GM21360 (cell line): ENCODE data around the gene NRG3.

Experiments
- ATAC-seq: cut with Tn5 transposase; IDR thresholded peaks from one replicate; pipeline ENCODE4 v1.9.1; 2021; ENCODE audit warnings: mild to moderate bottlenecking, moderate library complexity; ENCODE audit not compliant: unreplicated experiment

Gene NRG3

GRCh38 chr10:81882011-81882410 is 7.0 kb downstream of the NRG3 start:
- ATAC-seq = no peak

GRCh38 chr10:81884856-81885255 is 9.9 kb downstream of the NRG3 start:
- ATAC-seq = no peak

DNA sequence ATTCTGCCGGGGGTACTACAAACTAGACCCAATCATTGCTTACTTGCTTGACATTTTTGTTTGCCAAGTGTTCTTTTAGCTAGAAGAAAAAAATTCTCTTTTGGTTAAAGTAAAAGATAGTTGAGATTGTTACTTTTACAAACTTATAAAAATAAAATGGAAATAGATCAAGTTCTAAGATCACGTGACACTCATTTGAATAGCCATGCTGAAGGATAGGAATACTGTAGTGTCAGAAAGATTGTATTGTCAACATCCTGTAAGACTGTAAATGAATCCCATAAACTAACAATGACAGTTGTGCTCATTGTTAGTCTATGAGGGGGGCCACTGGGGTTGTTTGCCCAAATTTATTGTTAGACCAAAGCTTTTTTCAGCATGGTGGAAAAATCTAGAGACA is 10.5 kb downstream of the NRG3 start:
- ATAC-seq = no peak

GRCh38 chr10:81886939-81887338 is 11.9 kb downstream of the NRG3 start:
- no peak for ATAC-seq

DNA sequence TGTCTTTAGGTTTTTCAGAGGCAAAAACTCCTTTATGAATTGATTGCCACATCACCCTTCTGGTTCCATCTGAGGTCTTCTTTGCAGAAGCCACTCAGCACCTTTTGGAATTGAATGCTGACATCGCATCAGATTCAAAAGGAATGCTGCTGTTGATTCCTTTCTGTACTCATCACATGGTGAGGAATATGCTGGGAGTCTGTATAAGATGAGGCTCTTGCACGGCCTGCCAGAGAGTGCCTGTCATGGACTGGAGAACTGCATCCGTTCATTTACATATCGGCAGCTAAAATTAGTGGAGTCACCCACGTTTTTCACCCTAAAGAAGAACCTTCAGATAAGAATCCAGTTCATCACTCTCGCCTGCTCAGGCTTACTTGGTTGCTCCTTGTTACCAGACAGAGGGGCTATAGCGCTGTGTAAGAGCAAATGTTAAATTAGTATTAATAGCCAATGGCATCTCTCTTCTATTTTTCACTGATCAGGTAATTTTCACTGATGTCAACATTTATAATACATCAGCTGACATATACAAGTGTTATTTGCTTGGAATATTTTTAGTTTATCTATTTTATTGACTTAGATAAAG is 14.3 kb downstream of the NRG3 start:
- ATAC-seq = no peak

- no peak for ATAC-seq
Observed at GRCh38 chr10:81894616-81895015, 19.6 kb downstream of the NRG3 start.

DNA sequence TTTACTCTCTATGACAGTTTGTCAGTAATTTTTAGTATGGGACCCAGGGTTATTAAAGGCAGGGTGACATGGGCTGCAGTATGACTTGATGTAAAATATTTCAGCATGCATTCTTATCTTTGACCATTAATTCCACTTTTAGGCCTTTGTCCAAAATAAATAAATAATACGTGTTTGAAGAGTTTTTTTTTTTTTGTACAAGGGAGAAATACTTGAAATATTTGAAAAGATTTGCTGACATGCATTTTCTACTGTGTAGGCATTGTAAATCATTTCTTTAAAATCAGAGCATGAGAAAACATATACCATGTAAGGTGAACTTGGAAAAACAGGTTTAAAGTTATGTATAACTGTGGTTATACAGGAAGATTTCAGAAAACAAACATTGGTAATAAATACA is 23.5 kb downstream of the NRG3 start:
- no peak for ATAC-seq

GRCh38 chr10:81900989-81901388 is 26.0 kb downstream of the NRG3 start:
- ATAC-seq = no peak

DNA sequence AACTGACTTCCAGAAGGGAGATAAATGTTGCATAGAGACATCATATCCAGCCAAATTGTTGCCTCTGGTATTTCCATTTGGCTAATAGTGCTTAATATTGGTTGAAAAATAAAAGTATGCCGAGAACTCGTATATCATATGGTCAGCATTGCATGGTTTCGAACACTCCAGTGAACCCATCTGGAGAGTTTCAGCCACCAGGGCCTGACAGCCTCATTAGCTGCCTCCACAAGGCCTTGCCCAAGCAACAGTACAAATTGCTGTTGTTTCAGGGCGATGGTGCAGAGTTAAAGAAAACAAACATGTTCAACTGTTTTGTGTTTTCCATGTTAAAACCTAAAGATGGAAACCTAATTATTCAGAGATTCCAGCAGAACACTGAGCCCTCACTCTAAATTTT is 28.5 kb downstream of the NRG3 start:
- ATAC-seq = no peak

GRCh38 chr10:81905161-81905560 is 30.2 kb downstream of the NRG3 start:
- no peak for ATAC-seq

- no peak for ATAC-seq
Observed at GRCh38 chr10:81909453-81909852, 34.5 kb downstream of the NRG3 start.

DNA sequence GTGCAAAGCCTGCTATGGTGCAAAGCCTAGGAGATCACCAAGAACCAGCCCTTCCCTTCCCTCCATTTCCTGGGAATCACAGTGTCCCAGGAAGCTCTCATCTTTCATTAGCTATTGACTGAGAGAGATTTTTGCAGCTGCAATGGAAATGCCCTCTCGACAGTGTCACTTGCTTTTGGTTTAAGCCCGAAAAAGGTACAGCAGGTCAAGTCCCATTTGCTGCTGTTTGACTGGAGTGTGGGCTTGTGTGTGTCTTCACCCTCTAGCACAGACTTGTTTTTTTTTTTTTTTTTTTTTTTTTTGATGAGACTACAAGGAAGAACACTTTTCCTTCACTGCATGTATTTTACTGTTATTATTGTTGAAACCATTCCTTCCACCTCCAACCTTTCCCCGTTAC is 36.3 kb downstream of the NRG3 start:
- ATAC-seq = no peak

- ATAC-seq = no peak
Observed at GRCh38 chr10:81914736-81915503, 39.9 kb downstream of the NRG3 start.

DNA sequence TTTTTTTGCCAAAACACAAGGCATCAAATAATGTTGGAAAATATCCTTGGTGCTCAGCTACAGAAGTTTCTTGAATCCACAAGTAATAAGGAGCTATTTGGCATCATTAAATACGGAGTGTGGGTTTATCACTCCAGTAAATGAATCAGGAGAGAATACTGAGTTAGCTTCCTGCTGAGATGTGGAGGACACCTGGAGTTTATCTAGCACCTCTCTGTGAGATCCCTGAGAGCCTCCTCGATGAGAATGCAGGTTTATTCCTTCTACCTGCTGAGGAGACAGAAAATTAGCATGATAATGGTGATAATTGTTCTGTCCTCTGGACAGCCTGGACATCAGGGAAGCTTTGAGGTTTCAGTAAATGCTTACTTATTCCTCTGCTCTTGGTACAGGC is 40.5 kb downstream of the NRG3 start:
- ATAC-seq = no peak

DNA sequence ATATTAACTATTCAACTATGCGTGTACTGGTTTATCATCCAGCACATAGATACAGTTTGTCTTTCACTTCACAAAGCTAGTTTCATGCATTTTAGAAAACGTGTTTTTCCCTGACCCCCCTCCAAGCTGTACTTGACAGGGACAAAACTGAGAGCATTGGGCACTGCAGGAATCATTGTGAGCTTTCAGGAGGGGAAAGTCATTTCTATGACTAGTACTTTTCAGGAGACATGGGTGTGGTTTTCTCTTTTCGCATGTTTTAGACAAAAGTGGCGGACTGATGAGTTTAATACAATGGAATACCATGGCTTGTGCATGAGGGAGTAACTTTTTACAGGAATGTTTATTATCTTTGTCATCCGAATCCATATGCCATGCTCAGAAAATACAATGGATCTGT is 42.7 kb downstream of the NRG3 start:
- ATAC-seq = no peak

GRCh38 chr10:81918766-81919165 is 43.8 kb downstream of the NRG3 start:
- ATAC-seq = no peak

- no peak for ATAC-seq
Observed at GRCh38 chr10:81920213-81920829, 45.3 kb downstream of the NRG3 start.

GRCh38 chr10:81928119-81928518 is 53.1 kb downstream of the NRG3 start:
- ATAC-seq = no peak

DNA sequence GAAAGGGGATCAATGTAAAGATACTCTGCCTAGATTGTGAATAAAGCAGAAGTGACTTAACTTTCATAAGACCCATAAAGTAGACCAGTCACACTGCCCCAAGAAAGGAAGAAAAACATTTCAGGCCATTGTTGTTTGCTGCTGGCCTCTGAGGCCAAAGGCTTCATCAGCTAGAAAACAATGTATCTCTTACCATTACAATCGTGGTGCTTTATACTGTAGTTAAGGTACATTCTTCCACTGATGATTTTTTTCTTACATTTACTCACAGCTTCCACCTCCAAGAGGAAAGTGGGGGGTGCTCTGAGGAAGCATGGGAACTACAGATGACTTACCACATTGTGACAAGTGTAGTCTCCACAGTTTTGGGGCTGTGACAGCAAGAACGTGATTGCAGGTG is 68.6 kb downstream of the NRG3 start:
- no peak for ATAC-seq

DNA sequence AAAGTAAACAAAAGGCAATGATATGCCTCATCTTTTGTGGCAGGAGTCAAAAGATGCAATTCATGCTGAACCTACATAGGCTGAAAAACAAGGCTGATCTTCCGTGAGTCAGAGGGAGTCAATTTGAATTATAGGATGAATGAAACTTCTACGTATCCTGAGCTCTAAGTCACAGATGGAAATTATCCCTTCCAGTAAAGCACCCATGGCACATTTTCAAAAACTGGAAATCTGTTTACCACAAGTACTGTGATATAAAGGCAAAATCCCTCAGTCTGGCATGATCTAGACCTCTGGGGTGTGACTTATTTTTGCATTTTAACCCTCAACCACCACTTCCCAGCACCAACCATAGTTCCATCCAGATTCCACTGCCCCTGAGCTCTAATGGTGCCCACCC is 69.6 kb downstream of the NRG3 start:
- no peak for ATAC-seq

DNA sequence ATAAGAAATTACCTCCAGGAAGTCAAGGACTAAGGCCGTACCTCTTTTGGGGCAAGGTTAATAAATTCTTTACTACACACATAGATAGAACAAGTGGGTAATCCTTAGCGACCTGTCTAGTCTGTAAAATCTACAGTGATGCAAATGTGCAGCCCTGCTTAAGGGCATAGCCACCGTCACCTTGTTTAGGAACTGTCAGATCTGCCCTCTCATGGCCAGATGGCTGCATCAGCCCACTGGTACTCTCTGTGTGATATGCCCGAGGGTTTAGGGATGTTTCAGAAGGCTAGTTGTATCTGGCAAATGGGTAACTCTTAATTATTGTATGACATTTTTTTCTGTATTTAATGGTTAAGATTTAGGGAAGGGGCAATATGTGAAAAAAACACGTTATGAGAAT is 74.3 kb downstream of the NRG3 start:
- ATAC-seq = no peak

DNA sequence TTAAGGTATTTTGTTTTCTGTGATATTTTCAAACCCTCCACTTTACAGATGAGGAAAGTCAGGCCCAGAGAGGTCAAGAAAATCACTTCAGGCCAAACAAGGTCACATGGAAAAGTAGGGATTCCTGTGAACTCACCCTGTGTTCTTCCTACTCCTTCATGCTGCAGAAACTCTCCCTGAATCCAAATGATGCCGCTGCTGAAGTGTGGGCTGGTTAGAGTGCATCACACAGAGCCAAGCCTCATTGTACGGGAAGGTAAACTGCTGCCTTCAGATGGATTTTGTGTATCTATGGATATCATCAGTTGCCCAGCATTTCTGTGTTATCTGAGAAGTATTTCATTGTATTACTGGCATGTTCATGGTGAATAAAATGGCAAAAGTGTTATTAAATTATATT is 75.4 kb downstream of the NRG3 start:
- ATAC-seq = no peak
